COLO668 (cell line): Measurements from ENCODE around the gene GPHA2.
"Not testable (repeated sequence)": the region's sequence is repeated elsewhere in the genome, so short reads cannot be mapped to it uniquely, and the experiment has no call there.

Experiments used
- DNase-seq: peaks from one replicate; lab custom pipeline; 2025; ENCODE audit not compliant: unreplicated experiment; lab: John Stamatoyannopoulos, UW

GPHA2 gene, protein sequence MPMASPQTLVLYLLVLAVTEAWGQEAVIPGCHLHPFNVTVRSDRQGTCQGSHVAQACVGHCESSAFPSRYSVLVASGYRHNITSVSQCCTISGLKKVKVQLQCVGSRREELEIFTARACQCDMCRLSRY

DNA sequence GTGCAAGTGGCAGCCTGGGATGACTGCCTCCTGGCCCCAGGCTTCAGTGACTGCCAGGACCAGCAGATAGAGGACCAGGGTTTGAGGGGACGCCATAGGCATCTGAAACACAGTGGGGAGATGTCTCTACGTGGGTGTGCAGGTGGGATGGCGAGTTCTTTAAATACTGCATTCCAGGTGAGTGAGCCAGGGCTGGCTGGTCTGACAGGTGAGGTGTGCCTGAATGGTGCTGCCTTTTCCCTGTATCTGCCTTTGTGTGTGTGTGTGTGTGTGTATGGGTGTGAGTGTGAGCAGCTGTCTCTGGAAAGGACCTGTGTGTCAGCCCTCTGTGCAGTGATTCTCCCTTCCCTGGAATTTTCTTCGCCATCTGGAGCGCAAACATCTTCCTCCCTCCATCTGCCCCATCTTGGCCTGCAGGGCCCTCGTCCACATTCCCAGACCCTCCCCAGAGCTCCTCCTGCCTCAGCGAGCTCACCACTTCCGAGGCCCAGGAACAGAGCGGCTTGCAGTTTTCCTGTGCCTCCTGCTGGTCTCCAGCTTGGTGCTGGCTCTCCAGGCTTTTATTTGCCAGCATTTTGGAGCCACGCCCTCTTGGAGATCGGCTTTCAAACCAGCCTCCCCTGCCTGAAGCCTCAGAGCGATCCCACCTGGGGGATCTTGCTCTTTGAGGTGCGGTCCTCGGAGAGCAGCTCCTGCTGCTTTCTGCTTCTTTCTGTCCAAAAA lies at the start of gene GPHA2:
Gene GPHA2, minus strand, starts transcription at position 535 of the 723 bp plus-strand sequence. Its CDS starts 433 bp downstream, at position 102.
- DNase-seq, result peak; percentile 12

DNA sequence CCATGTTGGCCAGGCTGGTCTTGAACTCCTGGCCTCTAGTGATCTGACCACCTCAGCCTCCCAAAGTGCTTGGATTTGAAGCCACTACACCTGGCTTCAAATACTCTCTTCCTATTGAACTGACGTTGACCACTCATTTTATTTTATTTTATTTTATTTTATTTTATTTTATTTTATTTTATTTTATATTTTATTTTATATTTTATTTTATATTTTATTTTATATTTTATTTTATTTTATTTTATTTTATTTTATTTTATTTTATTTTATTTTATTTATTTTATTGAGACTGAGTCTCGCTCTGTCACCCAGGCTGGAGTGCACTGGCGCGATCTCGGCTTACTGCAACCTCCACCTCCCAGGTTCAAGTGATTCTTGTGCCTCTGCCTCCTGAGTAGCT lies 47.6 kb upstream of the GPHA2 start:
- not testable (repeated sequence) for DNase-seq

DNA sequence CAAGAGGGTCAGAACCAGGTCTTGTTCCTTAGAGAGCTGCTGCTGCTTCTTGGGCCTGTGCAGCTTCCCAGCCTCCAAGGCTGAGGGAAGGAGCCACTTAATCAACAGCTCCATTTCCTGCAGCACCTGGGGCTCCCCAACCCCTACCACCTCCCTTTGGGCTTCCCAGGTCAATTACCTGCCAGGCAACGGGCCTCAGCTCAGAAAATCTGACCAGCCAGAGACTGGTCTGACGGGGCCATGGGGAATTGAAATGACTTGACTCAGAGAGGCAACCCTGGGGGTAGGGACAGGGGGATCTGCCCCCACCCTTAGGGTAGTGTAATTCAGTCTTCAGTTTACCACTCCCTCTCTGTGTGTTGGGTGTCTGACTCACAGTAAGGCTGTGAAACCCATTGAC lies 41.0 kb upstream of the GPHA2 start:
- DNase-seq, result no peak

DNA sequence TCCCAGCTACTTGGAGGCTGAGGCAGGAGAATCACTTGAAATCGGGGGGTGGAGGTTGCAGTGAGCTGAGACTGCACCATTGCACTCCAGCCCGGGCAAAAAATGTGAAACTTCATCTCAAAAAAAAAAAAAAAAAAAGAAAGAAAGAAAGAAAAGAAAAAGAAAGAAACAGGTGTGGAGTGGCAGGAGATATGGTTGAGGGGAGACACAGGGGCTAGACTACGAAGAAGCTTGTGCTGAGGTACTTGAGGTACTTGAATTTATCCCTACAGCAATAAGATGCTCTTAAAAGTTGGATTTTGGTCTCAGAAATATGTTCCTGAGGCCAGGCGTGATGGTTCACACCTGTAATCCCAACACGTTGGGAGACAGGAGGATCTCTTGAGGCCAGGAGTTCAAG lies 38.4 kb upstream of the GPHA2 start:
- DNase-seq, result no peak

DNA sequence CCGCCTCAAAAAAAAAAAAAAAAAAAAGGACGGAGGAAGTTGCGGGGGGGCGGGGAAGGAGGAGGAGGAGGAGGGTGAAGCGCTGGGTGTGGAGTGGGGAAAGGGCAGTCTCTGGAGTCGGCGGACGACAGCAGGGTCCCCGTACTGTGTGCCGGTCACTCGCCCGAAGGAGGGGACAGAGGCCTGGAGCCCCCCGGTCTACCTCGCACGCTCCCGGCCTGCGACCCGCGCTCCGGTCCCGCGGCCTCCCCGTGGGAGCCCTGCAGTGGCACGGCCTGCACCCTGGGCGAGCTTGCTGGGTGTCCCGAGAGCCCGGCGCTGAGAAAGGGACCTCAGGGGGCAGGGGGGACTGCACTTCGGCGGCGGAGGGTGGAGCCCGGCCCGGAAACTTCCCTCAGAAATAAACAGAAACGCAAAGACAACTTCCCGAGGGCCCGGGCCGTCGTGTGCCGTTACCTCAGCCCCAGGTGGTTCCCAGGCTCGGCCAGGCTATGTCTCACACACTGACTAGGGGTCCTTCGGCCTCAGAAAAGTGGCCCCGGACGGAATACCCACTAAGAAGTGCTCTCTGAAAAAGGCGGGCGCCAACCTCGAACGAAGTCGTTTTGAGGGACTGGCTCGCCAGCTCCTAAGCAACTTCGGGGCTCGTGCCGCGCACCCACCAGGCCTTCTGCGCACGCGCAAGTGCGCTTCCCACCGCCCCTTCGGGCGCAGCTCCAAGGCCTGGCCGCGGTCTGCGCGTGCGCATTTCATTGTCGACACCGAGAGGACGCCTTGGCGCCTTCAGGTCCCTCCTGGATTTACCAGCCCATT lies 35.9 kb upstream of the GPHA2 start, which contains the start of gene MAJIN:
Gene MAJIN, minus strand, starts transcription at position 688 of the 813 bp plus-strand sequence. CDS start 12,703 bp downstream, outside the sequence.
- DNase-seq, result peak; percentile 93

DNA sequence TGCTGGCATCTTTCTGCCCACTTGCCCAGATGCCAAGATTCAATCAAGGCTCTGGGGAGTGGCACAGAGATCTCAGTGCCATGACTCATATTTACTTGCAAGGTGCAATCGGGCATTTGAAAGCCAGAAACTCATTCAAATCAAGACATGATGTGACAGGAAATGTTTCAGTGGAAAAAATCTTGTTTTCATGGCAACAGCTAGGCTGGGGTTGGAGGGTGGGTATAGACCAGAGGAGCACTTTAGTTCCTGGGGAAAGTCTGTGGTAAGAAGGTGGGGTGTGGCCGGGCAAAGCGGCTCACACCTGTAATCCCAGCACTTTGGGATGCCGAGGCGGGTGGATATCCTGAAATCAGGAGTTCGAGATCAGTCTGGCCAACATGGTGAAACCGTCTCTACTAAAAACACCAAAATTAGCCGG lies 35.0 kb upstream of the GPHA2 start:
- no peak for DNase-seq

DNA sequence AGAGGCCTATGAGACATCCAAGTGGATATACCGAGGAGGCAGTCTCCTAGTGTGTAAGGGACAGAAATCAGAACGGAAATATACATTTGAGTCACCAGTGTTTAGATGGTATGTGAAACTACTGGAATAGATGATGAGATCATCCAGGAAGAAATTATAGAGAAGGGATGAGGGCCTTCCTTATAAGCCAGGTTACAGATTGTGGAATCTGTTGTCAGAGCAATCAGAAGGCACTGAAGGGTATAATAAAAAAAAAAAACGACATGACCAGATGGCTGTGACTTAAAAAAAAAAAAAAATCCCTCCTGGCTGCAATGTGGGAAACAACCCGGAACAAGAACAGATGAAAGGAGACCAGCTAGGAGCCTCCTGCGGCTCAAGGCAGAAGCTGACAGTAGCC lies 33.5 kb upstream of the GPHA2 start:
- no peak for DNase-seq

DNA sequence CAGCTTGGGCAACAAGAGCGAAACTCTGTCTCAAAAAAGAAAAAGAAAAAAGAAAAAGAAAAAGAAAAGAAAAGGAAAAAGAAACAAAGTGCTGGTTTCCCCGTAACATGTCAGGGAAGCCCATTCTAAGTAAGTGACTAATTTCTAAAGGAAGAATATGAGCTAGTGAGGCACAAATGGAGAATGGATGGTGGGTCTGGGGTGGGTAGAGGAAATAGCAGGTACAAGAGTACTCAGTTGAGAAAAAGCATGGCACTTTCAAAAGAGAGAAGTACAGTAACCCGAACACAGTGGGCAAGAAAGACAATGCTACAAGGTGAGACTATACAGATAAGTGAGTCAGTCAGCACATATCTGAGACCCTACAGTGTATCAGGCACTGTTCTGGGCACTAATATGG lies 31.7 kb upstream of the GPHA2 start:
- DNase-seq, result no peak

DNA sequence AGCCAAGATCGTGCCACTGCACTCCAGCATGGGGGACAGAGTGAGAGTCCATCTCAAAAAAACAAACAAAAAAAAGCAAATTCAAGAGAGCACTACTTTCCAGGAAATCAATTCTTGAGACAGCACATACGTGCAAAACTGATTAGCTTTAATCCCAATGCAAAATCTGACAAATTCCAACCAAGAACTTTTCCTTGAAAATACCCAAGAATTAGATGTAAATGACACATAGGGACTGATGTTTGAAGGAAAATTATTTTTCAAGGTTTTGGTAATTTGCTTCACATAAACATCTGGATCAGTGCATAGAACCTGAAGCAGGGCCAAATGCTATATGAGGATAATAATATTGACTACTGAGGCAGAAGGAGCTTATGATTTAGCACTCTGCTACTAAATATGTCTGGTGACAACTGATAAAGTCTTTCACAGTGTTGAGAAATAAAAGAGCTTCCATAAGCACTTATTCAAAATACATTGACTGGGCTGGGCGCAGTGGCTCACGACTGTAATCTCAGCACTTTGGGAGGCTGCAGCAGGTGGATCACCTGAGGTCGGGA lies 27.5 kb upstream of the GPHA2 start:
- DNase-seq, result no peak

DNA sequence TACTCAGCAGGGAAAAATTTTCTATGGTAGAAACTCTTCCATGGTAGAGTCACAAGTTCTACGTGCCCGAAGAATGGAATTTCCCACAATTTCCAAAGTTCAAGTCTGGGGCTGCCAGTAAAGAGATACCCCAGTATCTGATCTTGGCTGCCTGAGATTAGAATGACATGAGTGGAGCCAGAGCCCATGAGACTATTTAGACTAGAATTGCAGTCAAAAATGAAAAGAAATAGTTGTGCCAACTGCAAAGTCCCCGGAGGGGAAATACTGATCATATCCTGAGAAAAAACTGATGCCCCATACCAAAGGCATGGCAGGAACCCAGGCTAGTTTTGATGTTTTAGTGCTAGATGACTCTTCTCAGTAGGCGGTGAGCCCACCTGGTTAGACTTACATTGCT lies 25.0 kb upstream of the GPHA2 start:
- no peak for DNase-seq

DNA sequence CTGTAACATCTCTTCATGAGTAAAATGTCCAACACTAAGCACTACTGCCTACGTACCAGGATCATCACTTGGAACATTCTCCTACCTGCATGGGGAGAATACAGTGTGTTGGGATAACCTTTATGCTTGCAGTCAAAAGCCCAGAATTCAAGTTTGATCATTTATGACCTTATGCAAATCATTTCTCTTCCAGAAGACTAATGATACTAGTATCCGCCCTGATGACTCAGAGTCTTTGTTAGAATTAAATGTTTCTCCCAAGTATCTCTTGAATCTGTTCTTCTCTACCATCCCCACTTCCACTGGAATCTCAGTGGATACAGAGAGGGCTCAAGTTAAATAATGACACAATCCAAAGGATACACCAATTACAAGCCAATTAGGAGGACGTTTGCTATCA lies 23.8 kb upstream of the GPHA2 start:
- no peak for DNase-seq

DNA sequence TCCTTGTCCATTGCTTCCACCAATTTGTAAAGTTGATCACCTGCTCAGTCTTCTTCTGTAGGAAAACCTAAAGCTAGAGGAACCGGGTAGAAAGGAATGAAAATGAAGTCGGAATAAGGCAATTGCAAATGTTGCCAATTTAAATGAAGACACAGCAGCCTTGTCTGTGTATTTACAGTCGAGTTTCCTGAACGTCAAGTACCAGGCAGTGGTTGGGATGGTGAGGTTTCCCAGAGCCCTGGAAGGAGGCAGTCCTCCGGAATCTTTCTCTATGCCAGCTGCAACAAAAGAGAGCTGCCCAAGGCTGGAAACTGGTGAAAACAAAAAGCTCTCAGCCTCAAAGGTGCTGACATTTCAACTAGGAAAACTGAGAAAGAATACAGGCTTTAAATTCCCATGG lies 18.5 kb upstream of the GPHA2 start:
- DNase-seq, result no peak

DNA sequence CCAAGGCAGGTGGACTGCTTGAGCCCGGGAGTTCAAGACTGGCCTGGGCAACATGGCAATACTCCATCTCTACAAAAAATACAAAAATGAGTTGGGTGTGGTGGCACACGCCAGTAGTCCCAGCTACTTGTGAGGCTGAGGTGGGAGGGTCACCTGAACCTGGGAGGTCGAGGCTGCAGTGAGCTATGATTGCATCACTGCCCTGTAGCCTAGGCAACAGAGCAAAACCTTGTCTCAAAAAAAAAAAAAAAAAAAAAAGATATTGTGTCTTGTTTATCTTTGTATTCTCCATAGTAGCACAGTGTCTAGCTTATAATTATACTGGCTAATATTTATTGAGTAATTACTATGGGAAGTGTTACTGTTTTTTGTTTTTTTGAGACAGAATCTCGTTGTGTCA lies 15.8 kb upstream of the GPHA2 start:
- DNase-seq, result no peak

DNA sequence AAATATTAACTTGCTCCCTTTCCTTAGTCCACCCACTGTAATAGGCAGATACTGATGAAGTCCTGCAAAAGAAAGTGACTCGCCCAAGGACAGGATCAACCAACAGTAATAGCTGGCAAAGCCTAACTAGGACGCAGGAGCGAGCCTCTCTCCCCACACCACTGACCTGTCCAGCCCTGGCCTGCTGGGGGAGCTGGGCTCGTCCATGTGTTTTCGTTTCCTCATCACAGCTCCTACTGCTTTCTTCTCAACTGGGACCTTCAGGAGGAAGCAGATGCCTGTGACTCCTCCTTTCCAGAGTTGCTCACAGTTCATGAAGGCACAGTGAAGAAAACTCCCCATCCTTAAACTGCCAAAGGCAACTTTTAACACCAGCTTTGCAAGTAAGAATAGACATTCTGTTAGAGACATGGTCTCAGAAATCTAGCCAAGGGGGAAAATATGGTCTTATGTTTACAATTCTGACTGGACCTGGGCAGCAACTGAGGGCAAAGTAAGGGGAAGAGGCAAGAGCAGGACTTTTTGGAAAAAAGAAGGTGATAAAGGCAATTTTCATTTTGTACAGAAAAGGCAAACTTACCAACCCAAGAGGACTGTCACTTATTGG lies 11.6 kb upstream of the GPHA2 start:
- no peak for DNase-seq

DNA sequence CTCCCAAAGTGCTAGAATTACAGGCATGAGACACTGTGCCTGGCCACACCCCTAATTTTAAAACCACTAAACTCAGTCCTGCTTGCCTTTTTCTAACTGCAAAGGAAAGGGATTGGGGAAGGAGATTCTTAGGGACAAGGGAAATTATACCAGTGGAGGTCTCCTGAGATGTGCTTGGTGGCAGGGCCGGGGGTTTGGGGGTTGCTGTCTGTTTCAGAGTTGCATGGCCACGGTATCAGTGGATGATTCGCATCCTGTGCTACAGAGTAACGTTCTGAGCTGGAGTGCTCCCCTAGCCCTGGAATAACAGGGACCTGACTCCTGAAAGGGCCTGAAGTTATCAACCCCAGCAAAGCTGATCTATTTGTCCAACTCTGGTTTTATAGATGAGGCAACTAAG lies 846 bp upstream of the GPHA2 start:
- no peak for DNase-seq

DNA sequence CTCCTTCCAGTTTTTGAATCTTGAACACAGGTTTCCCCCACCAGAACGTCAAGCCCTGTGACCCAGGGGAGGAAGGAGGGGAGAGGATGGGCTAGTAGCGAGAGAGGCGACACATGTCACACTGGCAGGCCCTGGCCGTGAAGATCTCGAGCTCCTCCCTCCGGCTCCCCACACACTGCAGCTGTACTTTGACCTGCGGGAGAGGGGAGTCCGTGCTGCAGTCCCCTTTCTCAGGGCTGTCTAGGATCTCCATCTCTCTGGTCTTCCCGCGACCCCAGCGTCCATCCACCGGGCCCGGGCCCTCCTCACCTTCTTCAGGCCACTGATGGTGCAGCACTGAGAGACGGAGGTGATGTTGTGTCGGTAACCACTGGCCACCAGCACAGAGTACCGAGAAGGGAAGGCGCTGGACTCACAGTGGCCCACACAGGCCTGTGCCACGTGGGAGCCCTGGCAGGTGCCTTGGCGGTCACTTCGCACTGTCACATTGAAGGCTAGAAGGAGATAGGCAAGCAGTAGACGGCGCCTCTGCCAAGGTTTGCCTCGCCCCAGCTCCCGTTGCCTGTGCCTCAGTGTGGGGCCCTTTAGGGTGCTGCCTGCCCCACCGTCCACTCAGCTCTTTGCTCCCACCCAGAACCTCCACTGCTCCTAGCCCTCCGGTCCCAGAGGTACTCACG lies 873 bp downstream of the GPHA2 start:
- DNase-seq, result no peak

DNA sequence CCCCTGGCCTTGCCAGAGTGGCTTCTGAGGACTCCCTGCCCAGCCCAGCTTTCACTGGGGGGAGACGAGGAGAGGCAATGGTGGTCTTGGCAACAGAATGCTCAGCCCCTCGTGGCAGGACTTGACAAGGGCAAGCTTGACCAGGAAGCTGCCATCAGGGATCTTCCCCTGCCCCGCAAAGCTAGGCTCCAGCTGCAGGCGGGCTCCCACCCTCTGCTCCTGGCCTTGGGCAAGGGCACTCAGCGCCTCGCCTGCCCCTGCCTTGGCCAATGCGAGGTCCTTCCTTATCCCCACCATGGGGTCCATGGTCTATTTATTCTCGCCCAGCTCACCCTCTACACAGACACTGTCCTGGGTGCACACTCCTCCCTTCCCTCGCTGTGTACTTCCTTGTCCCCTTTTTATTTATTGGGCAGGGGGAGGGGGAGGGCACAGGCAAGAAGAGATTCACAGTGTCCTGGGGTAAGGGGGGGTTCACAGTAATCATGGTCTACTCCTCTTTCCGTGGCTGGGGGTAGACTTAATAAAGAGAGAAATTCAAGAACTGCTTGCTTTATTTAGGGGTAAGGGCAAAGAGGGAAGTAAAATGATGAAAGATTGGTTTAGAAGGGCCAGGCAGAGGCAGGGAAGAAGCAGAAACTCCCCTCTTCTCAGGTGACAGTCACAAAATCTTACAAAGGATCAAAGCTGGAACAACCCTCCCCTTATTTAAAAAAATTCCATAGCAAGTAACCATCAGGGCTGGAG lies 1.6 kb downstream of the GPHA2 start:
- DNase-seq, result no peak

DNA sequence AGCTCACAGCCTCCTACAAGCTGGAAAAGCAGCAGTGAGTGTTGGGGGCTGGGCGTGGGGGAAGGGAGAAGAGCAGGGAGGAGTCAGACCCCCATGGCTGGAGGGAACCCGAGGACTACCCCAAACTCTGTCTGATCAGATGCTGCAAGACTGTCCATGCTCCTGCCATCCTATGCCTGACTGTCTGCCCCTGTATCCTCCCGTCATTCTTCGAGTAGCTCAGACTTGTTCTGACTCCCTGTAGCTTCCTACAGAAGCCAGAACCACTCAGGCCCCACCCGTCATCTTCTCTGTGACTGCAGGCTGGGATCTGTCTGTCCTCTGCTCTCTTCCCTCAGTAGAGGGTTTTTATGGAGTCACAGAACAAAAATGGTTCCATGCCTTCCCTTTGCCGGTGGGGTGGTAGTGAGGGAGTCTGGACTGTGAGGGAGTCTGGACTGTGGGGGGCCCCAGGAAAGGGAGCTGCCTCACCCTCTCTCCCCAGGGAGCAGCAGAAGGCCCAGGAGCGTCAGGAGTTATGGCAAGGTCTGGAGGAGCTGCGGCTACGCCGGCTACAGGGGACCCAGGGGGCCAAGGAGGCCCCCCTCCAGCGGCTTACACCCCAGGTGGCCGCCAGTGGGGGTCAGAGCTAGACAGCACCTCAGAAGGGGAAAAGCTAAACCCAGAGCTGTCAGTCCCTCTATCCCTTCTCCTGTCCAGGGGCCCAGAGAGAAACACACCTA lies 2.3 kb downstream of the GPHA2 start:
- DNase-seq, result no peak

DNA sequence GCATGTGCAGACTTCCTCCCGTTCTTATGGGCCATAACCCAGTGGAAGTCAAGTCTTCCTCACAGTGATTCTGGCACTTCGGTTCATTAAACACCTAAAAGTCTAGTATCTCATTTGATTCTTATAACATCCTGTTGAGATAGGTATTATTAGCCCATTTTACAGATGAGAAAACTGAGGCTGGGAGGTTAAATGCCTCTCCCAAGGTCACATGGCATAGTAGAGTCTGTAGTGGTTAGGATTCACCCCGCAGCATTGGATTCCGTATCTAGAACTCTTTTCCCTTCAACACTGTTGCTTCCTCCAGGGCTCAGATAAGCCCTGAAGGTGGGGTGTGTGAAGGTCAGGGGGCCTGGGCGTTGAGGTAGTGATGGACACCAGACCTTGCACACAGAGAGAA lies 3.4 kb downstream of the GPHA2 start:
- DNase-seq, result no peak
